ENCODE measurements around the gene CACNA1C. TPM values are rescaled to one million over a fixed set of nuclear protein-coding genes. Genes with fewer than 3 reads are reported as not detected.
A peak's percentile ranks its signal among the peaks of the same experiment; 100 is the strongest.

Gene CACNA1C
- total RNA-seq, 6 donors from 2014 or later, result 5.2 to 45.1 (median 8.8) TPM

- H3K27me3 ChIP-seq, result no peaks in the 10 kb centered on the region
- no peak overlapping the region for H3K27ac ChIP-seq
- peaks cover 21 to 38% (median 27%) of the 10 kb centered on the region in 4 donors for H3K4me1 ChIP-seq
- no peak overlapping the region for H3K4me3 ChIP-seq
- no peaks in the 10 kb centered on the region for H3K36me3 ChIP-seq
- TF ChIP-seq POLR2AphosphoS5 (IDR thresholded peaks at IDR 0.05) (no peak), POLR2A (IDR thresholded peaks at IDR 0.05) (no peak), EP300 (IDR thresholded peaks at IDR 0.05) (no peak), CTCF (IDR thresholded peaks at IDR 0.05) (no peak)
- DNase-seq (no peak), ATAC-seq (ENCODE audit: low FRiP score in 2 of 2) (no peak)
- WGBS, 2 donors, result 68 to 69% methylated on average over 4 to 5 of the region's 5 CpGs
- H3K9me3 ChIP-seq, result no peaks in the 10 kb centered on the region
Measured at GRCh38 chr12:2288875-2289274, 236.1 kb downstream of the CACNA1C start.

- no peak for ATAC-seq (ENCODE audit: low FRiP score in 2 of 2)
- Histone ChIP-seq H3K4me1 (peaks cover 14 to 37% (median 25%) of the 10 kb centered on the region in 4 donors), H3K36me3 (no peaks in the 10 kb centered on the region), H3K27me3 (no peaks in the 10 kb centered on the region), H3K9me3 (no peaks in the 10 kb centered on the region), H3K4me3 (no peak overlapping the region), H3K27ac (no peak overlapping the region)
- no peak for DNase-seq
- no peak for TF ChIP-seq EP300 (IDR thresholded peaks at IDR 0.05)
- no peak for TF ChIP-seq POLR2AphosphoS5 (IDR thresholded peaks at IDR 0.05)
- no peak for TF ChIP-seq POLR2A (IDR thresholded peaks at IDR 0.05)
- TF ChIP-seq CTCF (IDR thresholded peaks at IDR 0.05), result no peak
- 80 to 89% methylated on average over 10 of the region's 10 CpGs for whole genome bisulfite sequencing, 2 donors
Measured at GRCh38 chr12:2289525-2289924, 236.7 kb downstream of the CACNA1C start.

- H3K9me3 ChIP-seq, result no peaks in the 10 kb centered on the region
- no peak for TF ChIP-seq EP300 (IDR thresholded peaks at IDR 0.05)
- no peak for TF ChIP-seq CTCF (IDR thresholded peaks at IDR 0.05)
- no peak for TF ChIP-seq POLR2AphosphoS5 (IDR thresholded peaks at IDR 0.05)
- TF ChIP-seq POLR2A (IDR thresholded peaks at IDR 0.05), result no peak
- H3K4me3 ChIP-seq, result no peak overlapping the region
- H3K27ac ChIP-seq, result no peak overlapping the region
- H3K36me3 ChIP-seq, result no peaks in the 10 kb centered on the region
- peaks cover 15 to 31% (median 24%) of the 10 kb centered on the region in 4 donors for H3K4me1 ChIP-seq
- ATAC-seq (ENCODE audit: low FRiP score in 2 of 2) (no peak), DNase-seq (no peak)
- 92 to 98% methylated on average over 4 of the region's 4 CpGs for WGBS, 2 donors
- no peaks in the 10 kb centered on the region for H3K27me3 ChIP-seq
Measured at GRCh38 chr12:2290091-2290490, 237.3 kb downstream of the CACNA1C start.

GRCh38 chr12:2290516-2291065 is 237.8 kb downstream of the CACNA1C start:
- no peak for ATAC-seq (ENCODE audit: low FRiP score in 2 of 2)
- 74 to 82% methylated on average over 6 of the region's 6 CpGs for WGBS, 2 donors
- Histone ChIP-seq H3K36me3 (no peaks in the 10 kb centered on the region), H3K27me3 (no peaks in the 10 kb centered on the region), H3K27ac (no peak overlapping the region), H3K4me3 (no peak overlapping the region), H3K9me3 (no peaks in the 10 kb centered on the region), H3K4me1 (peaks cover 17 to 30% (median 23%) of the 10 kb centered on the region in 4 donors)
- TF ChIP-seq POLR2AphosphoS5 (IDR thresholded peaks at IDR 0.05) (no peak), CTCF (IDR thresholded peaks at IDR 0.05) (no peak), EP300 (IDR thresholded peaks at IDR 0.05) (no peak), POLR2A (IDR thresholded peaks at IDR 0.05) (no peak)
- no peak for DNase-seq

- WGBS, 2 donors, result 68 to 72% methylated on average over 15 of the region's 15 CpGs
- Histone ChIP-seq H3K27me3 (no peaks in the 10 kb centered on the region), H3K4me3 (no peak overlapping the region), H3K36me3 (no peaks in the 10 kb centered on the region), H3K27ac (no peak overlapping the region), H3K9me3 (no peaks in the 10 kb centered on the region), H3K4me1 (peaks cover 18 to 36% (median 22%) of the 10 kb centered on the region in 4 donors)
- DNase-seq, result no peak
- TF ChIP-seq CTCF (IDR thresholded peaks at IDR 0.05) (peak; percentile 49 to 82 (median 64)), POLR2A (IDR thresholded peaks at IDR 0.05) (no peak)
- ATAC-seq (ENCODE audit: low FRiP score in 2 of 2), result no peak
Measured at GRCh38 chr12:2291182-2291832, 238.5 kb downstream of the CACNA1C start.

Measured in upper lobe of left lung (tissue), 6 donors.